ENCODE data around the gene GFOD1.
"Not testable (repeated sequence)": the region's sequence is repeated elsewhere in the genome, so short reads cannot be mapped to it uniquely, and the experiment has no call there.

DNA sequence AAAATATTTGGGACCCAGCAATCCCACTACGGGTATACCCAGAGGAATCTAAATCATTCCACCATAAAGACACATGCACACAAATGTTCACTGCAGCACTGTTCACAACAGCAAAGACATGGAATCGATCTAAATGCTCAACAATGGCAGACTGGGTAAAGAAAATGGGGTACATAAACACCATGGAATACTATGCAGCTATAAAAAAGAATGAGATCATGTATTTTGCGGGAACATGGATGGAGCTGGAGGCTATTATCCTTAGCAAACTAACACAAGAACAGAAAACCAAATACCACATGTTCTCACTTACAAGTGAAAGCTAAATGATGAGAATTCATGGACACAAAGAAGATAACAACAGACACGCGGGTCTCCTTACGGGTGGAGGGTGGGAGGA, 43.4 kb downstream of the GFOD1 start:
- TF ChIP-seq, protein P1, sequence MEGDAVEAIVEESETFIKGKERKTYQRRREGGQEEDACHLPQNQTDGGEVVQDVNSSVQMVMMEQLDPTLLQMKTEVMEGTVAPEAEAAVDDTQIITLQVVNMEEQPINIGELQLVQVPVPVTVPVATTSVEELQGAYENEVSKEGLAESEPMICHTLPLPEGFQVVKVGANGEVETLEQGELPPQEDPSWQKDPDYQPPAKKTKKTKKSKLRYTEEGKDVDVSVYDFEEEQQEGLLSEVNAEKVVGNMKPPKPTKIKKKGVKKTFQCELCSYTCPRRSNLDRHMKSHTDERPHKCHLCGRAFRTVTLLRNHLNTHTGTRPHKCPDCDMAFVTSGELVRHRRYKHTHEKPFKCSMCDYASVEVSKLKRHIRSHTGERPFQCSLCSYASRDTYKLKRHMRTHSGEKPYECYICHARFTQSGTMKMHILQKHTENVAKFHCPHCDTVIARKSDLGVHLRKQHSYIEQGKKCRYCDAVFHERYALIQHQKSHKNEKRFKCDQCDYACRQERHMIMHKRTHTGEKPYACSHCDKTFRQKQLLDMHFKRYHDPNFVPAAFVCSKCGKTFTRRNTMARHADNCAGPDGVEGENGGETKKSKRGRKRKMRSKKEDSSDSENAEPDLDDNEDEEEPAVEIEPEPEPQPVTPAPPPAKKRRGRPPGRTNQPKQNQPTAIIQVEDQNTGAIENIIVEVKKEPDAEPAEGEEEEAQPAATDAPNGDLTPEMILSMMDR (IDR thresholded peaks at IDR 0.05; ENCODE audit: low read depth, low read length, poor library complexity, severe bottlenecking), result not testable (repeated sequence)
- TF ChIP-seq EZH2phosphoT487 (IDR thresholded peaks at IDR 0.05; ENCODE audit: borderline replicate concordance, low read length), result not testable (repeated sequence)
